Liver (tissue), 9 donors: ENCODE measurements around the gene TTC34. TPM values are rescaled to one million over a fixed set of nuclear protein-coding genes. Genes with fewer than 3 reads are reported as not detected.

Experiments
- DNase-seq: peaks from one replicate; pipeline ENCODE4 v3.0.0-alpha.2; 2017; ENCODE audit warnings: low spot score
- H3K27ac ChIP-seq, 2 donors: one replicate each; pipeline ENCODE4 v1.7.0; 2013; ENCODE audit warnings: inconsistent platforms in 2 of 2, low read length in 2 of 2, control low read depth in 1 of 2, low read depth in 1 of 2, mild to moderate bottlenecking in 1 of 2
- H3K27me3 ChIP-seq, 4 donors: one replicate each; pipeline versions ENCODE4 v1.6.1 to v1.7.0; 2013; ENCODE audit warnings: low read length in 3 of 4, inconsistent platforms in 1 of 4, mild to moderate bottlenecking in 1 of 4, moderate library complexity in 1 of 4; ENCODE audit not compliant: control insufficient read depth in 4 of 4, insufficient read depth in 4 of 4
- H3K36me3 ChIP-seq, 4 donors: one replicate each; pipeline versions ENCODE4 v1.6.1 to v1.7.0; 2013; ENCODE audit warnings: low read length in 3 of 4, mild to moderate bottlenecking in 3 of 4, low read depth in 1 of 4, moderate library complexity in 1 of 4; ENCODE audit not compliant: control insufficient read depth in 4 of 4, insufficient read depth in 3 of 4
- H3K4me1 ChIP-seq, 4 donors: one replicate each; pipeline versions ENCODE4 v1.6.1 to v1.7.0; 2013; ENCODE audit warnings: low read length in 3 of 4, mild to moderate bottlenecking in 3 of 4, moderate library complexity in 1 of 4; ENCODE audit not compliant: control insufficient read depth in 4 of 4, insufficient read depth in 4 of 4
- H3K4me3 ChIP-seq, 3 donors: one replicate each; pipeline versions ENCODE4 v1.6.1 to v1.7.0; 2013; ENCODE audit warnings: low read length in 3 of 3, control low read depth in 1 of 3, low read depth in 1 of 3, mild to moderate bottlenecking in 1 of 3
- H3K9ac ChIP-seq, 2 donors: one replicate each; pipeline ENCODE4 v1.7.0; 2013; ENCODE audit warnings: low read length in 2 of 2, mild to moderate bottlenecking in 2 of 2, moderate library complexity in 2 of 2, control low read depth in 1 of 2, low read depth in 1 of 2
- H3K9me3 ChIP-seq, 4 donors: one replicate each; pipeline versions ENCODE4 v1.6.1 to v1.7.0; 2013; ENCODE audit warnings: low read length in 3 of 4; ENCODE audit not compliant: control insufficient read depth in 4 of 4
- ATF3 ChIP-seq: IDR thresholded peaks from 2 replicates; pipeline ENCODE4 v1.6.1; 2016; ENCODE audit warnings: antibody characterized with exemption
- CTCF ChIP-seq: fragments of 150-350 bp; IDR thresholded peaks from 2 replicates; pipeline ENCODE4 v1.5.1; 2017; ENCODE audit warnings: improper control_type of control experiment, low read depth, low read length; ENCODE audit not compliant: missing input control
- EGR1 ChIP-seq, 2 donors: IDR thresholded peaks; 2 replicates each; pipeline ENCODE4 v1.6.1; 2016 to 2018; ENCODE audit warnings: antibody characterized with exemption in 2 of 2, low read depth in 2 of 2
- FOXA1 ChIP-seq: IDR thresholded peaks from 2 replicates; pipeline ENCODE4 v1.6.1; 2016; ENCODE audit warnings: antibody characterized with exemption
- FOXA2 ChIP-seq: IDR thresholded peaks from 2 replicates; pipeline ENCODE4 v1.6.1; 2016; ENCODE audit warnings: antibody characterized with exemption
- GABPA ChIP-seq, 2 donors: IDR thresholded peaks in 1 of 2; conservative IDR thresholded peaks in 1 of 2; 2 replicates each; pipeline ENCODE4 v1.6.1; 2016; ENCODE audit warnings: antibody characterized with exemption in 2 of 2, mild to moderate bottlenecking in 1 of 2, moderate library complexity in 1 of 2
- HNF4A ChIP-seq, 2 donors: conservative IDR thresholded peaks; 2 replicates each; pipeline ENCODE4 v1.6.1; 2016; ENCODE audit warnings: antibody characterized with exemption in 2 of 2, mild to moderate bottlenecking in 2 of 2
- HNF4G ChIP-seq: IDR thresholded peaks from 2 replicates; pipeline ENCODE4 v1.6.1; 2016; ENCODE audit warnings: antibody characterized with exemption
- JUND ChIP-seq, 2 donors: IDR thresholded peaks; 2 replicates each; pipeline ENCODE4 v1.6.1; 2016; ENCODE audit warnings: antibody characterized with exemption in 2 of 2
- NR2F2 ChIP-seq: IDR thresholded peaks from 2 replicates; pipeline ENCODE4 v1.6.1; 2016; ENCODE audit warnings: antibody characterized with exemption
- RAD21 ChIP-seq, 2 donors: IDR thresholded peaks; 2 replicates each; pipeline ENCODE4 v1.6.1; 2016; ENCODE audit warnings: antibody characterized with exemption in 2 of 2, mild to moderate bottlenecking in 2 of 2
- RXRA ChIP-seq, 2 donors: IDR thresholded peaks; 2 replicates each; pipeline ENCODE4 v1.6.1; 2017 to 2018; ENCODE audit warnings: antibody characterized with exemption in 2 of 2, mild to moderate bottlenecking in 1 of 2
- SP1 ChIP-seq: IDR thresholded peaks from 2 replicates; pipeline ENCODE4 v1.6.1; 2018; ENCODE audit warnings: antibody characterized with exemption, mild to moderate bottlenecking
- TAF1 ChIP-seq: conservative IDR thresholded peaks from 2 replicates; pipeline ENCODE4 v1.6.1; 2016; ENCODE audit warnings: antibody characterized with exemption, mild to moderate bottlenecking
- YY1 ChIP-seq: IDR thresholded peaks from 2 replicates; pipeline ENCODE4 v1.6.1; 2016; ENCODE audit warnings: antibody characterized with exemption, mild to moderate bottlenecking
- WGBS: extraction: QIAGEN DNeasy Blood & Tissue Kit; methylation state at CpG from one replicate; pipeline ENCODE4 v1.1.7; 2013; 5-methylcytosine and 5-hydroxymethylcytosine counted together
- polyA plus RNA-seq, 2 donors: library from polyadenylated mRNA; stranded (reverse) in 1 of 2; unstranded in 1 of 2; fragments of 200-250 nt in 1 of 2; fragments of >200 nt in 1 of 2; fragmentation: Nextera tagmentation in 1 of 2; extraction: Ambion mirVana in 1 of 2; gene quantifications; one replicate each; pipeline versions ENCODE4 v1.2.1 to v1.2.3, GENCODE V29; 2013 to 2015
- total RNA-seq, 2 donors: library from RNA; depleted of rRNA; stranded (reverse); fragments of >200 nt; gene quantifications; one replicate each; pipeline ENCODE4 v1.2.3, GENCODE V29; 2014
- TF ChIP-seq, protein P1 (sequence below): IDR thresholded peaks from 2 replicates; pipeline ENCODE4 v1.6.1; 2016; ENCODE audit warnings: antibody characterized with exemption, mild to moderate bottlenecking
- TF ChIP-seq, protein P2 (sequence below): IDR thresholded peaks from 2 replicates; pipeline ENCODE4 v1.6.1; 2016; ENCODE audit warnings: antibody characterized with exemption
- donor health status: healthy.
- donor health status: healthy.
- donor health status: healthy.
- donor health status: healthy.
- donor health status: healthy.

Gene TTC34
- total and polyA plus RNA-seq, 4 donors = 0.01 to 0.25 (median 0.08) TPM; not detected in 1

GRCh38 chr1:2824999-2825398, 23.5 kb upstream of the TTC34 start:
- H3K36me3 ChIP-seq = no peaks in the 10 kb centered on the region
- no peak overlapping the region for H3K4me3 ChIP-seq
- no peak for DNase-seq
- no peak overlapping the region for H3K27ac ChIP-seq
- no peaks in the 10 kb centered on the region for H3K9me3 ChIP-seq
- peaks cover 0 to 6% (median under 1%) of the 10 kb centered on the region in 4 donors for H3K27me3 ChIP-seq
- H3K9ac ChIP-seq = no peak overlapping the region
- H3K4me1 ChIP-seq = peaks cover 0 to 3% (median 0%) of the 10 kb centered on the region in 4 donors
- no peak for TF ChIP-seq ATF3
- TF ChIP-seq, protein P1, sequence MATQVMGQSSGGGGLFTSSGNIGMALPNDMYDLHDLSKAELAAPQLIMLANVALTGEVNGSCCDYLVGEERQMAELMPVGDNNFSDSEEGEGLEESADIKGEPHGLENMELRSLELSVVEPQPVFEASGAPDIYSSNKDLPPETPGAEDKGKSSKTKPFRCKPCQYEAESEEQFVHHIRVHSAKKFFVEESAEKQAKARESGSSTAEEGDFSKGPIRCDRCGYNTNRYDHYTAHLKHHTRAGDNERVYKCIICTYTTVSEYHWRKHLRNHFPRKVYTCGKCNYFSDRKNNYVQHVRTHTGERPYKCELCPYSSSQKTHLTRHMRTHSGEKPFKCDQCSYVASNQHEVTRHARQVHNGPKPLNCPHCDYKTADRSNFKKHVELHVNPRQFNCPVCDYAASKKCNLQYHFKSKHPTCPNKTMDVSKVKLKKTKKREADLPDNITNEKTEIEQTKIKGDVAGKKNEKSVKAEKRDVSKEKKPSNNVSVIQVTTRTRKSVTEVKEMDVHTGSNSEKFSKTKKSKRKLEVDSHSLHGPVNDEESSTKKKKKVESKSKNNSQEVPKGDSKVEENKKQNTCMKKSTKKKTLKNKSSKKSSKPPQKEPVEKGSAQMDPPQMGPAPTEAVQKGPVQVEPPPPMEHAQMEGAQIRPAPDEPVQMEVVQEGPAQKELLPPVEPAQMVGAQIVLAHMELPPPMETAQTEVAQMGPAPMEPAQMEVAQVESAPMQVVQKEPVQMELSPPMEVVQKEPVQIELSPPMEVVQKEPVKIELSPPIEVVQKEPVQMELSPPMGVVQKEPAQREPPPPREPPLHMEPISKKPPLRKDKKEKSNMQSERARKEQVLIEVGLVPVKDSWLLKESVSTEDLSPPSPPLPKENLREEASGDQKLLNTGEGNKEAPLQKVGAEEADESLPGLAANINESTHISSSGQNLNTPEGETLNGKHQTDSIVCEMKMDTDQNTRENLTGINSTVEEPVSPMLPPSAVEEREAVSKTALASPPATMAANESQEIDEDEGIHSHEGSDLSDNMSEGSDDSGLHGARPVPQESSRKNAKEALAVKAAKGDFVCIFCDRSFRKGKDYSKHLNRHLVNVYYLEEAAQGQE = no peak
- TF ChIP-seq NR2F2 = no peak
- no peak for TF ChIP-seq SP1
- TF ChIP-seq, protein P2, sequence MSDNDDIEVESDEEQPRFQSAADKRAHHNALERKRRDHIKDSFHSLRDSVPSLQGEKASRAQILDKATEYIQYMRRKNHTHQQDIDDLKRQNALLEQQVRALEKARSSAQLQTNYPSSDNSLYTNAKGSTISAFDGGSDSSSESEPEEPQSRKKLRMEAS = no peak
- no peak for TF ChIP-seq YY1
- no peak for TF ChIP-seq RXRA (IDR thresholded peaks at IDR 0.05)
- no peak for TF ChIP-seq FOXA1
- TF ChIP-seq FOXA2 = no peak
- TF ChIP-seq HNF4G = no peak
- TF ChIP-seq RAD21 (IDR thresholded peaks at IDR 0.05) = no peak
- TF ChIP-seq JUND (IDR thresholded peaks at IDR 0.05) = no peak
- TF ChIP-seq HNF4A (conservative IDR thresholded peaks at IDR 0.05) = no peak
- no peak for TF ChIP-seq GABPA (IDR thresholded peaks at IDR 0.05 in 1 of 2, conservative IDR thresholded peaks at IDR 0.05 in 1 of 2)
- no peak for TF ChIP-seq CTCF
- TF ChIP-seq TAF1 = no peak

- Histone ChIP-seq H3K4me3 (no peak overlapping the region), H3K9me3 (no peaks in the 10 kb centered on the region), H3K4me1 (peaks cover 0 to 3% (median 0%) of the 10 kb centered on the region in 4 donors), H3K27ac (no peak overlapping the region), H3K9ac (no peak overlapping the region), H3K27me3 (peaks cover 0 to 6% (median under 1%) of the 10 kb centered on the region in 4 donors), H3K36me3 (no peaks in the 10 kb centered on the region)
- no peak for TF ChIP-seq CTCF
- no peak for TF ChIP-seq GABPA (IDR thresholded peaks at IDR 0.05 in 1 of 2, conservative IDR thresholded peaks at IDR 0.05 in 1 of 2)
- no peak for TF ChIP-seq EGR1 (IDR thresholded peaks at IDR 0.05; ENCODE audit: low read depth in 2 of 2)
- TF ChIP-seq, protein P2 = no peak
- TF ChIP-seq RXRA (IDR thresholded peaks at IDR 0.05) = no peak
- no peak for TF ChIP-seq TAF1
- no peak for TF ChIP-seq JUND (IDR thresholded peaks at IDR 0.05)
- TF ChIP-seq HNF4A (conservative IDR thresholded peaks at IDR 0.05) = no peak
- TF ChIP-seq, protein P1 = no peak
- TF ChIP-seq FOXA1 = no peak
- TF ChIP-seq ATF3 = no peak
- TF ChIP-seq NR2F2 = no peak
- 68% methylated on average over 22 of the region's 22 CpGs for WGBS
- DNase-seq = no peak
These were observed 22.6 kb upstream of the TTC34 start for GRCh38 chr1:2823921-2824610.
